OCI-LY1 (cell line): Measurements from ENCODE around the gene CLN6.

ENCODE experiments used
- H2AFZ ChIP-seq: fragments of 200-600 bp; sonication (generic), shearing (Covaris generic); 2 replicates; pipeline ENCODE4 v1.6.0; 2014; ENCODE audit warnings: antibody characterized with exemption, mild to moderate bottlenecking, low read length
- H3F3A ChIP-seq: fragments of 200-600 bp; sonication (generic), shearing (Covaris generic); 2 replicates; pipeline ENCODE4 v1.6.0; 2014; ENCODE audit warnings: mild to moderate bottlenecking, antibody characterized with exemption, low read length, moderate library complexity; ENCODE audit not compliant: insufficient read depth
- H3K27ac ChIP-seq: fragments of 200-600 bp; sonication (generic); 2 replicates; pipeline ENCODE4 v1.5.1; 2014; ENCODE audit warnings: low read length, mixed run types, mild to moderate bottlenecking, low read depth; ENCODE audit not compliant: poor library complexity, severe bottlenecking
- H3K27me3 ChIP-seq: fragments of 200-600 bp; sonication (generic); 2 replicates; pipeline ENCODE4 v1.6.0; 2014; ENCODE audit warnings: antibody characterized with exemption, mild to moderate bottlenecking, low read length, moderate library complexity; ENCODE audit not compliant: insufficient read depth
- H3K36me3 ChIP-seq: fragments of 200-600 bp; sonication (generic); 2 replicates; pipeline ENCODE4 v1.6.1; 2014; ENCODE audit warnings: mild to moderate bottlenecking, antibody characterized with exemption, low read length, moderate library complexity, mixed read lengths; ENCODE audit not compliant: insufficient read depth
- H3K4me1 ChIP-seq: fragments of 200-600 bp; sonication (generic); 2 replicates; pipeline ENCODE4 v1.5.1; 2014; ENCODE audit warnings: mild to moderate bottlenecking, low read length, moderate library complexity; ENCODE audit not compliant: insufficient read depth, severe bottlenecking
- H3K4me2 ChIP-seq: fragments of 200-600 bp; sonication (generic), shearing (Covaris generic); 2 replicates; pipeline ENCODE4 v1.6.1; 2014; ENCODE audit warnings: low read length
- H3K4me3 ChIP-seq: fragments of 200-600 bp; sonication (generic); 2 replicates; pipeline ENCODE4 v1.5.1; 2014; ENCODE audit warnings: low read length, low read depth, mild to moderate bottlenecking, mixed read lengths; ENCODE audit not compliant: poor library complexity, severe bottlenecking
- H3K79me2 ChIP-seq: fragments of 200-600 bp; shearing (Covaris generic); 2 replicates; pipeline ENCODE4 v1.6.1; 2016; ENCODE audit warnings: mixed run types, low read length, mixed read lengths; ENCODE audit not compliant: insufficient read depth
- H3K9ac ChIP-seq: fragments of 200-600 bp; sonication (generic), shearing (Covaris generic); 2 replicates; pipeline ENCODE4 v1.6.1; 2014; ENCODE audit warnings: mild to moderate bottlenecking, low read length, mixed read lengths
- H3K9me2 ChIP-seq: fragments of 200-600 bp; sonication (generic), shearing (Covaris generic); 2 replicates; pipeline ENCODE4 v1.6.1; 2014; ENCODE audit warnings: low read depth, mild to moderate bottlenecking, low read length, mixed read lengths
- H3K9me3 ChIP-seq: fragments of 200-600 bp; shearing (Covaris generic); 2 replicates; pipeline ENCODE4 v1.6.1; 2014; ENCODE audit warnings: low read length, mixed read lengths
- H4K20me1 ChIP-seq: fragments of 200-600 bp; sonication (generic), shearing (Covaris generic); 2 replicates; pipeline ENCODE4 v1.6.0; 2016; ENCODE audit warnings: mild to moderate bottlenecking, low read length; ENCODE audit not compliant: insufficient read depth
- EZH2 ChIP-seq: fragments of 200-600 bp; sonication (generic), shearing (Covaris generic); IDR thresholded peaks from 2 replicates; pipeline ENCODE4 v1.8.0; 2017; ENCODE audit warnings: borderline replicate concordance, mixed run types, mild to moderate bottlenecking, antibody characterized with exemption, low read length, moderate library complexity, mixed read lengths
- TF ChIP-seq, protein P1 (sequence below): fragments of 200-600 bp; sonication (generic), shearing (Covaris generic); IDR thresholded peaks from 2 replicates; pipeline ENCODE4 v1.5.1; 2017; ENCODE audit warnings: mild to moderate bottlenecking, antibody characterized with exemption, low read length, moderate library complexity, mixed read lengths

CLN6 gene

DNA sequence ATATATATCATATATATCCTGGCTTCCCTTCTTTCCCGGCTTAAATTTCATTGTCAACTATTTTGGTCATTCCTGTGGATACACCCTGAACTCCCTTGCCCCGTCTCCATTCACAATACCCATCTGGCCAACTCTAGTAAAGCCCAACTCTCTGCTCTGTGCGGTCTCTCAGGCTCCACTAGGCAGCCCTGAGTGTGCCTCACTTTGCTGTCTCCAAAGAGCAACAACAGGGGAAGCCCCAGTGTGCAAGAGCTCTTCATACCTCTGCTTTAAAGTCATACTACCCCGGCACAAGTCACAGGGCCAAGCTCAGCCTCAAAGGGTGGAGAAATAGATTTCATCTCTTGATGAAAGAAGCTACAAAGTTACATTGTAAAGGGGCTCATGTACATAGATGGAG is 29.2 kb upstream of the CLN6 start:
- H3K36me3 ChIP-seq, result no peaks in the 10 kb centered on the region
- no peak overlapping the region for H3K4me2 ChIP-seq
- no peaks in the 10 kb centered on the region for H3F3A ChIP-seq
- no peak overlapping the region for H3K9ac ChIP-seq
- H3K9me2 ChIP-seq, result no peaks in the 10 kb centered on the region
- H4K20me1 ChIP-seq, result no peaks in the 10 kb centered on the region
- H3K79me2 ChIP-seq, result no peaks in the 10 kb centered on the region
- H2AFZ ChIP-seq, result no peak overlapping the region
- H3K4me1 ChIP-seq, result peaks cover 13% of the 10 kb centered on the region
- H3K27ac ChIP-seq, result no peak overlapping the region
- H3K27me3 ChIP-seq, result peaks cover 3% of the 10 kb centered on the region; the same call in 1 of the 2 replicates
- H3K9me3 ChIP-seq, result no peaks in the 10 kb centered on the region
- H3K4me3 ChIP-seq, result no peak overlapping the region
- TF ChIP-seq, protein P1, sequence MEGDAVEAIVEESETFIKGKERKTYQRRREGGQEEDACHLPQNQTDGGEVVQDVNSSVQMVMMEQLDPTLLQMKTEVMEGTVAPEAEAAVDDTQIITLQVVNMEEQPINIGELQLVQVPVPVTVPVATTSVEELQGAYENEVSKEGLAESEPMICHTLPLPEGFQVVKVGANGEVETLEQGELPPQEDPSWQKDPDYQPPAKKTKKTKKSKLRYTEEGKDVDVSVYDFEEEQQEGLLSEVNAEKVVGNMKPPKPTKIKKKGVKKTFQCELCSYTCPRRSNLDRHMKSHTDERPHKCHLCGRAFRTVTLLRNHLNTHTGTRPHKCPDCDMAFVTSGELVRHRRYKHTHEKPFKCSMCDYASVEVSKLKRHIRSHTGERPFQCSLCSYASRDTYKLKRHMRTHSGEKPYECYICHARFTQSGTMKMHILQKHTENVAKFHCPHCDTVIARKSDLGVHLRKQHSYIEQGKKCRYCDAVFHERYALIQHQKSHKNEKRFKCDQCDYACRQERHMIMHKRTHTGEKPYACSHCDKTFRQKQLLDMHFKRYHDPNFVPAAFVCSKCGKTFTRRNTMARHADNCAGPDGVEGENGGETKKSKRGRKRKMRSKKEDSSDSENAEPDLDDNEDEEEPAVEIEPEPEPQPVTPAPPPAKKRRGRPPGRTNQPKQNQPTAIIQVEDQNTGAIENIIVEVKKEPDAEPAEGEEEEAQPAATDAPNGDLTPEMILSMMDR, result no peak
- TF ChIP-seq EZH2, result no peak

- Histone ChIP-seq H3K27ac (no peak overlapping the region), H3K36me3 (no peaks in the 10 kb centered on the region), H3K4me2 (peak overlapping the region; percentile 67), H4K20me1 (no peaks in the 10 kb centered on the region), H3F3A (no peaks in the 10 kb centered on the region), H3K79me2 (no peaks in the 10 kb centered on the region), H3K9me3 (no peaks in the 10 kb centered on the region), H3K9ac (peak overlapping the region; percentile 37; the same call in 1 of the 2 replicates), H3K4me1 (peaks cover 13% of the 10 kb centered on the region), H3K27me3 (peaks cover under 1% of the 10 kb centered on the region; the same call in 1 of the 2 replicates), H3K9me2 (no peaks in the 10 kb centered on the region), H3K4me3 (peak overlapping the region; percentile 59), H2AFZ (peak overlapping the region; percentile 89; the same call in 1 of the 2 replicates)
- TF ChIP-seq, protein P1, result no peak
- no peak for TF ChIP-seq EZH2
Observed at GRCh38 chr15:68256675-68257450, 27.3 kb upstream of the CLN6 start.

- H3K9ac ChIP-seq, result no peak overlapping the region
- H3F3A ChIP-seq, result no peaks in the 10 kb centered on the region
- H4K20me1 ChIP-seq, result no peaks in the 10 kb centered on the region
- H3K9me3 ChIP-seq, result no peaks in the 10 kb centered on the region
- H3K27ac ChIP-seq, result no peak overlapping the region
- no peaks in the 10 kb centered on the region for H3K27me3 ChIP-seq
- no peak overlapping the region for H3K4me3 ChIP-seq
- TF ChIP-seq EZH2, result no peak
- TF ChIP-seq, protein P1, result peak; percentile 88
- no peaks in the 10 kb centered on the region for H3K9me2 ChIP-seq
- H3K79me2 ChIP-seq, result no peaks in the 10 kb centered on the region
- H3K4me2 ChIP-seq, result no peak overlapping the region
- peaks cover 13% of the 10 kb centered on the region for H3K4me1 ChIP-seq
- H2AFZ ChIP-seq, result no peak overlapping the region
- H3K36me3 ChIP-seq, result no peaks in the 10 kb centered on the region
Observed at GRCh38 chr15:68252925-68253534, 23.5 kb upstream of the CLN6 start.
